ENCODE results near the gene TMEM86B.

GRCh38 chr19:55223291-55224037 is 5.1 kb downstream of the TMEM86B start:
- TF ChIP-seq CTCF (IDR thresholded peaks at IDR 0.05), result no peak
- TF ChIP-seq POLR2A (IDR thresholded peaks at IDR 0.05), result no peak

All from thyroid gland (tissue), 4 donors.